PC-3 (cell line): ENCODE measurements around the gene SMTNL1. TPM values are rescaled to one million over a fixed set of nuclear protein-coding genes. Genes with fewer than 3 reads are reported as not detected.

ENCODE experiments used
- ATAC-seq: fragments of 200-7000 bp; cut with Tn5 transposase; 2 replicates; pipeline ENCODE4 v1.9.1; 2020; ENCODE audit warnings: mild to moderate bottlenecking, moderate library complexity
- BruUV-seq: library from RNA; stranded (reverse); fragments of 400-500 nt; replicated peaks from 2 replicates; lab custom pipeline; 2021; lab: Mats Ljungman, UMichigan
- CTCF ChIA-PET: fragments of 300-600 bp; sonication (Branson Sonifier 250); formaldehyde crosslinking; loops from one replicate; lab custom pipeline; 2022; ENCODE audit warnings: antibody characterized with exemption; lab: Charles Lee
- POLR2A ChIA-PET: fragments of 300-600 bp; sonication (Branson Sonifier 250); formaldehyde crosslinking; loops from one replicate; lab custom pipeline; 2022; ENCODE audit warnings: antibody characterized with exemption; ENCODE audit not compliant: unreplicated experiment; lab: Charles Lee
- DNase-seq: peaks from one replicate; pipeline ENCODE4 v3.0.0-alpha.2; 2015
- H2AFZ ChIP-seq: fragments of 300-600 bp; sonication (generic); 2 replicates; pipeline ENCODE4 v1.6.0; 2016; ENCODE audit warnings: antibody characterized with exemption, low read length
- H3F3A ChIP-seq: fragments of 300-600 bp; sonication (generic); one replicate; pipeline ENCODE4 v1.6.0; 2017; ENCODE audit warnings: antibody characterized with exemption, low read length, control low read depth, mild to moderate bottlenecking; ENCODE audit not compliant: unreplicated experiment
- H3K27ac ChIP-seq: fragments of 300-600 bp; sonication (generic); 2 replicates; pipeline ENCODE4 v1.5.1; 2016; ENCODE audit warnings: mild to moderate bottlenecking, low read length
- H3K27me3 ChIP-seq: fragments of 300-600 bp; sonication (generic); 2 replicates; pipeline ENCODE4 v1.6.1; 2016; ENCODE audit warnings: low read length, mixed read lengths
- H3K36me3 ChIP-seq: fragments of 300-600 bp; sonication (generic); 2 replicates; pipeline ENCODE4 v1.6.1; 2016; ENCODE audit warnings: low read depth, mixed run types, low read length, mixed read lengths
- H3K4me1 ChIP-seq: fragments of 300-600 bp; sonication (generic); 2 replicates; pipeline ENCODE4 v1.5.1; 2016; ENCODE audit warnings: low read length; ENCODE audit not compliant: insufficient read depth
- H3K4me2 ChIP-seq: fragments of 300-600 bp; sonication (generic); 2 replicates; pipeline ENCODE4 v1.6.0; 2016; ENCODE audit warnings: low read length
- H3K4me3 ChIP-seq: fragments of 300-600 bp; sonication (generic); 2 replicates; pipeline ENCODE4 v1.5.1; 2016; ENCODE audit warnings: mild to moderate bottlenecking, low read length, mixed read lengths
- H3K79me2 ChIP-seq: fragments of 300-600 bp; sonication (generic); 2 replicates; pipeline ENCODE4 v1.6.1; 2017; ENCODE audit warnings: low read length, mixed read lengths
- H3K9ac ChIP-seq: fragments of 300-600 bp; sonication (generic); 2 replicates; pipeline ENCODE4 v1.6.0; 2016; ENCODE audit warnings: mild to moderate bottlenecking, low read length
- H3K9me2 ChIP-seq: fragments of 300-600 bp; sonication (generic); replicated peaks from 2 replicates; pipeline ENCODE4 v1.6.1; 2016; ENCODE audit warnings: mixed run types, low read length, mixed read lengths
- H3K9me3 ChIP-seq: fragments of 300-600 bp; sonication (generic); 2 replicates; pipeline ENCODE4 v1.6.1; 2016; ENCODE audit warnings: low read length, mixed read lengths
- H4K20me1 ChIP-seq: fragments of 300-600 bp; sonication (generic); 2 replicates; pipeline ENCODE4 v1.6.1; 2016; ENCODE audit warnings: low read length, mixed read lengths
- EZH2 ChIP-seq: fragments of 300-600 bp; sonication (generic); IDR thresholded peaks from one replicate; pipeline ENCODE4 v1.6.1; 2017; ENCODE audit warnings: antibody characterized with exemption, mild to moderate bottlenecking, low read length; ENCODE audit not compliant: unreplicated experiment
- EZH2phosphoT487 ChIP-seq: fragments of 300-600 bp; sonication (generic); IDR thresholded peaks from 2 replicates; pipeline ENCODE4 v1.6.1; 2018; ENCODE audit warnings: mild to moderate bottlenecking, antibody characterized with exemption, low read length, borderline replicate concordance
- intact Hi-C: fragments of 100-400 bp; cut with micrococcal nuclease; formaldehyde crosslinking; loops from 2 replicates; pipeline ENCODE4 v1.9.0; 2023
- total RNA-seq: library from RNA; depleted of rRNA; stranded (reverse); fragments of >200 nt; gene quantifications from 2 replicates; pipeline ENCODE4 v1.2.3, GENCODE V29; 2014; rRNA removed
- TF ChIP-seq, protein P1 (sequence below): fragments of 300-600 bp; sonication (generic); conservative IDR thresholded peaks from 2 replicates; pipeline ENCODE4 v1.5.1; 2017; ENCODE audit warnings: antibody characterized with exemption, low read depth, mild to moderate bottlenecking, low read length

SMTNL1 gene
- total RNA-seq, 1 experiment from 2014 or later: not detected

- no peak overlapping the region for H3K27ac ChIP-seq
Observed at GRCh38 chr11:57597916-57598830, 60.8 kb downstream of the SMTNL1 start.

GRCh38 chr11:57598831-57599155 is 61.4 kb downstream of the SMTNL1 start:
- no peak overlapping the region for H3K9ac ChIP-seq
- POLR2A ChIA-PET: no interaction called here
- ATAC-seq (no peak), DNase-seq (no peak)
- peaks cover 49% of the 10 kb centered on the region for H3K27me3 ChIP-seq
- no peak overlapping the region for H3K4me2 ChIP-seq
- H3F3A ChIP-seq: no peaks in the 10 kb centered on the region
- no peaks in the 10 kb centered on the region for H4K20me1 ChIP-seq
- no peaks in the 10 kb centered on the region for H3K36me3 ChIP-seq
- CTCF ChIA-PET: no interaction called here
- no TSS peak for BruUV-seq
- intact Hi-C loops: no loop called here
- H3K9me3 ChIP-seq: no peaks in the 10 kb centered on the region
- no peaks in the 10 kb centered on the region for H3K79me2 ChIP-seq
- TF ChIP-seq EZH2 (no peak), EZH2phosphoT487 (no peak)
- TF ChIP-seq, protein P1, sequence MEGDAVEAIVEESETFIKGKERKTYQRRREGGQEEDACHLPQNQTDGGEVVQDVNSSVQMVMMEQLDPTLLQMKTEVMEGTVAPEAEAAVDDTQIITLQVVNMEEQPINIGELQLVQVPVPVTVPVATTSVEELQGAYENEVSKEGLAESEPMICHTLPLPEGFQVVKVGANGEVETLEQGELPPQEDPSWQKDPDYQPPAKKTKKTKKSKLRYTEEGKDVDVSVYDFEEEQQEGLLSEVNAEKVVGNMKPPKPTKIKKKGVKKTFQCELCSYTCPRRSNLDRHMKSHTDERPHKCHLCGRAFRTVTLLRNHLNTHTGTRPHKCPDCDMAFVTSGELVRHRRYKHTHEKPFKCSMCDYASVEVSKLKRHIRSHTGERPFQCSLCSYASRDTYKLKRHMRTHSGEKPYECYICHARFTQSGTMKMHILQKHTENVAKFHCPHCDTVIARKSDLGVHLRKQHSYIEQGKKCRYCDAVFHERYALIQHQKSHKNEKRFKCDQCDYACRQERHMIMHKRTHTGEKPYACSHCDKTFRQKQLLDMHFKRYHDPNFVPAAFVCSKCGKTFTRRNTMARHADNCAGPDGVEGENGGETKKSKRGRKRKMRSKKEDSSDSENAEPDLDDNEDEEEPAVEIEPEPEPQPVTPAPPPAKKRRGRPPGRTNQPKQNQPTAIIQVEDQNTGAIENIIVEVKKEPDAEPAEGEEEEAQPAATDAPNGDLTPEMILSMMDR: no peak
- H3K4me3 ChIP-seq: no peak overlapping the region
- H3K27ac ChIP-seq: no peak overlapping the region
- H3K9me2 ChIP-seq: no peaks in the 10 kb centered on the region
- no peak overlapping the region for H2AFZ ChIP-seq
- no peaks in the 10 kb centered on the region for H3K4me1 ChIP-seq

More at GRCh38 chr11:57597916-57598830, 60.8 kb downstream of the SMTNL1 start:
- Histone ChIP-seq H3K4me3 (no peak overlapping the region), H3K9me3 (no peaks in the 10 kb centered on the region), H3K4me1 (no peaks in the 10 kb centered on the region), H3K9me2 (no peaks in the 10 kb centered on the region), H3K79me2 (no peaks in the 10 kb centered on the region), H3K4me2 (no peak overlapping the region), H4K20me1 (no peaks in the 10 kb centered on the region), H2AFZ (no peak overlapping the region), H3K9ac (no peak overlapping the region), H3K27me3 (peaks cover 55% of the 10 kb centered on the region), H3F3A (no peaks in the 10 kb centered on the region), H3K36me3 (no peaks in the 10 kb centered on the region)
- DNase-seq (no peak), ATAC-seq (no peak; the same call in 1 of the 2 replicates)
- POLR2A ChIA-PET: no interaction called here
- TF ChIP-seq EZH2phosphoT487 (no peak), EZH2 (no peak)
- TF ChIP-seq, protein P1: no peak
- CTCF ChIA-PET: no interaction called here
- no TSS peak for BruUV-seq
- intact Hi-C loops: no loop called here

DNA sequence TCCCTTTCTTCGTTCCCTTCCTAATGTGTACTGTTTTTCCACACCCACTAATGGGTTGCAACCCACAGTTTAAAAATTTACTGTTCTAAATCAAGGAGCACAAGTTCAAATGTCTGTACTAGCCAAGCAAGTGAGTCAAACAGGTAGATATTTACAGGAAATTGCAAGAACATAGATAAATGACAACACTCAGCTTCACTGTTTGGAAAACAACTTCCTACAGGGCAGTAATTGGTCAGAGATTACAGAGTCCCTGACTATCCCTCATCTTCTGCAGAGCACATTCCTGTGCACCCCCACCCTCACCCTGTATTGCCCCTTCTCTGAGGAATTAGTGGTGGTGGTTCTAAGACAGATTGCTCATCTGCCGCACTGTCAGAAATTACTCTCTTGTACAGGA is 62.0 kb downstream of the SMTNL1 start:
- no TSS peak for BruUV-seq
- no peaks in the 10 kb centered on the region for H3K9me2 ChIP-seq
- H3K27ac ChIP-seq: no peak overlapping the region
- H3K4me2 ChIP-seq: no peak overlapping the region
- TF ChIP-seq EZH2phosphoT487: no peak
- no peaks in the 10 kb centered on the region for H3F3A ChIP-seq
- no peaks in the 10 kb centered on the region for H4K20me1 ChIP-seq
- H3K9ac ChIP-seq: no peak overlapping the region
- POLR2A ChIA-PET: no interaction called here
- no peak overlapping the region for H3K4me3 ChIP-seq
- CTCF ChIA-PET: no interaction called here
- H3K4me1 ChIP-seq: no peaks in the 10 kb centered on the region
- ATAC-seq: no peak
- DNase-seq: no peak
- H2AFZ ChIP-seq: no peak overlapping the region
- no peaks in the 10 kb centered on the region for H3K9me3 ChIP-seq
- H3K79me2 ChIP-seq: no peaks in the 10 kb centered on the region
- H3K36me3 ChIP-seq: no peaks in the 10 kb centered on the region
- H3K27me3 ChIP-seq: peaks cover 43% of the 10 kb centered on the region
- intact Hi-C loops: no loop called here

Other genes with a start within 250 kb of the SMTNL1 start
- gene TNKS1BP1, start 212.6 kb upstream of the SMTNL1 start, total RNA-seq: 89.6 and 143 TPM in 2 replicates
- 228 and 341 TPM in 2 replicates for gene SSRP1, start 201.7 kb upstream of the SMTNL1 start, total RNA-seq
- gene P2RX3, start 199.2 kb upstream of the SMTNL1 start, total RNA-seq: not detected in 2 replicates
- gene PRG3, start 156.4 kb upstream of the SMTNL1 start, total RNA-seq: not detected in 2 replicates
- not detected in 2 replicates for gene PRG2, start 146.9 kb upstream of the SMTNL1 start, total RNA-seq
- gene SLC43A3, start 110.5 kb upstream of the SMTNL1 start, total RNA-seq: 31.3 and 35.0 TPM in 2 replicates
- gene RTN4RL2, start 77.1 kb upstream of the SMTNL1 start, total RNA-seq: 3.5 and 6.5 TPM in 2 replicates
- gene SLC43A1, start 21.9 kb upstream of the SMTNL1 start, total RNA-seq: 7.4 and 12.4 TPM in 2 replicates
- 233 and 313 TPM in 2 replicates for gene TIMM10, start 6.8 kb upstream of the SMTNL1 start, total RNA-seq
- 16.5 and 17.3 TPM in 2 replicates for gene UBE2L6, start 30.1 kb downstream of the SMTNL1 start, total RNA-seq
- not detected in 2 replicates for gene SERPING1, start 60.1 kb downstream of the SMTNL1 start, total RNA-seq
- not detected in 2 replicates for gene YPEL4, start 112.3 kb downstream of the SMTNL1 start, total RNA-seq
- 23.0 and 28.4 TPM in 2 replicates for gene CLP1, start 120.2 kb downstream of the SMTNL1 start, total RNA-seq
- gene ZDHHC5, start 130.5 kb downstream of the SMTNL1 start, total RNA-seq: 86.7 and 102 TPM in 2 replicates
- gene MED19, start 174.6 kb downstream of the SMTNL1 start, total RNA-seq: 41.8 and 42.3 TPM in 2 replicates
- 228 and 241 TPM in 2 replicates for gene TMX2, start 175.0 kb downstream of the SMTNL1 start, total RNA-seq
- gene SELENOH, start 203.9 kb downstream of the SMTNL1 start, total RNA-seq: 306 and 353 TPM in 2 replicates
- gene BTBD18, start 214.2 kb downstream of the SMTNL1 start, total RNA-seq: not detected in 2 replicates
- 117 and 121 TPM in 2 replicates for gene CTNND1, start 224.2 kb downstream of the SMTNL1 start, total RNA-seq